OCI-LY1 (cell line): ENCODE data around the gene ST6GALNAC3.

ENCODE experiments used
- CTCF ChIP-seq: fragments of 200-600 bp; sonication (generic), shearing (Covaris generic); IDR thresholded peaks from 2 replicates; pipeline ENCODE4 v1.5.1; 2017; ENCODE audit warnings: mild to moderate bottlenecking, antibody characterized with exemption, low read length, moderate library complexity, mixed read lengths
- EZH2 ChIP-seq: fragments of 200-600 bp; sonication (generic), shearing (Covaris generic); IDR thresholded peaks from 2 replicates; pipeline ENCODE4 v1.8.0; 2017; ENCODE audit warnings: borderline replicate concordance, mixed run types, mild to moderate bottlenecking, antibody characterized with exemption, low read length, moderate library complexity, mixed read lengths

- TF ChIP-seq CTCF, result no peak
- no peak for TF ChIP-seq EZH2
Observed at GRCh38 chr1:76187436-76187835, 112.9 kb downstream of the ST6GALNAC3 start.
